Transverse colon (tissue), 4 donors: Measurements from ENCODE around the gene GPR148. TPM values are rescaled to one million over a fixed set of nuclear protein-coding genes. Genes with fewer than 3 reads are reported as not detected.

Experiments used
- DNase-seq: peaks from one replicate; pipeline ENCODE4 v3.0.0-alpha.2; 2019
- H3K27ac ChIP-seq, 4 donors: fragments of 200-600 bp; sonication (generic); 2 replicates each; pipeline ENCODE4 v1.5.1; 2016 to 2018; ENCODE audit warnings: inconsistent platforms in 4 of 4
- H3K27me3 ChIP-seq: fragments of 200-600 bp; sonication (generic); 2 replicates; pipeline ENCODE4 v1.5.1; 2017; ENCODE audit warnings: inconsistent platforms
- H3K36me3 ChIP-seq, 4 donors: fragments of 200-600 bp; sonication (generic); 2 replicates each; pipeline ENCODE4 v1.5.1; 2017 to 2019; ENCODE audit warnings: inconsistent platforms in 4 of 4
- H3K4me1 ChIP-seq, 4 donors: fragments of 200-600 bp; sonication (generic); 2 replicates each; pipeline ENCODE4 v1.5.1; 2017 to 2020; ENCODE audit warnings: inconsistent platforms in 4 of 4
- H3K4me3 ChIP-seq, 4 donors: fragments of 200-600 bp; sonication (generic); 1 replicate in 1 of 4; 2 replicates in 3 of 4; pipeline versions ENCODE4 v1.5.1 to v1.6.1; 2017 to 2019; ENCODE audit warnings: inconsistent platforms in 4 of 4
- H3K9me3 ChIP-seq, 2 donors: fragments of 200-600 bp; sonication (generic); 2 replicates each; pipeline ENCODE4 v1.5.1; 2017 to 2019; ENCODE audit warnings: inconsistent platforms in 2 of 2
- EP300 ChIP-seq: sonication (generic); formaldehyde crosslinking; IDR thresholded peaks from one replicate; pipeline ENCODE4 v1.6.1; 2017; ENCODE audit warnings: antibody characterized with exemption, low read depth
- POLR2A ChIP-seq: fragments of 450-650 bp; IDR thresholded peaks from one replicate; pipeline ENCODE4 v1.6.1; 2016; ENCODE audit warnings: antibody characterized with exemption, mild to moderate bottlenecking, moderate library complexity
- POLR2AphosphoS5 ChIP-seq, 3 donors: sonication (generic); formaldehyde crosslinking; IDR thresholded peaks; one replicate each; pipeline ENCODE4 v1.6.1; 2016; ENCODE audit warnings: antibody characterized with exemption in 3 of 3
- WGBS, 2 donors: methylation state at CpG; one replicate each; pipeline ENCODE4 v1.1.5; 2018; ENCODE audit warnings: low coverage in 1 of 2; 5-methylcytosine and 5-hydroxymethylcytosine counted together
- in situ Hi-C, 4 donors: fragments of 200-750 bp; cut with MboI; loops; one replicate each; pipeline versions ENCODE4 v1.15.0 to v1.15.1; 2017; ENCODE audit warnings: low sequenced_read_pairs in 3 of 4, low pct_ligation_motif_present in 1 of 4, low pct_unique_long_range_greater_than_20kb in 1 of 4
- intact Hi-C: fragments of 100-400 bp; cut with DNase I; formaldehyde crosslinking; loops from one replicate; pipeline ENCODE4 v1.15.1; 2023; ENCODE audit warnings: low total_unique reads
- total RNA-seq, 4 donors: library from RNA; depleted of rRNA; stranded (reverse); fragments of >200 nt; gene quantifications; one replicate each; pipeline ENCODE4 v1.1.0, GENCODE V29; 2016
- TF ChIP-seq, protein P1 (sequence below), 5 experiments: fragments of 200-600 bp in 3 of 5; fragments of 450-650 bp in 2 of 5; sonication (generic) in 3 of 5; IDR thresholded peaks; 1 replicate in 2 of 5; 2 replicates in 3 of 5; pipeline ENCODE4 v1.5.1; 2016 to 2017; ENCODE audit warnings: antibody characterized with exemption in 5 of 5, inconsistent platforms in 3 of 5, mild to moderate bottlenecking in 2 of 5, moderate library complexity in 1 of 5

GPR148 gene
- total RNA-seq, 4 donors from 2014 or later = not detected

DNA sequence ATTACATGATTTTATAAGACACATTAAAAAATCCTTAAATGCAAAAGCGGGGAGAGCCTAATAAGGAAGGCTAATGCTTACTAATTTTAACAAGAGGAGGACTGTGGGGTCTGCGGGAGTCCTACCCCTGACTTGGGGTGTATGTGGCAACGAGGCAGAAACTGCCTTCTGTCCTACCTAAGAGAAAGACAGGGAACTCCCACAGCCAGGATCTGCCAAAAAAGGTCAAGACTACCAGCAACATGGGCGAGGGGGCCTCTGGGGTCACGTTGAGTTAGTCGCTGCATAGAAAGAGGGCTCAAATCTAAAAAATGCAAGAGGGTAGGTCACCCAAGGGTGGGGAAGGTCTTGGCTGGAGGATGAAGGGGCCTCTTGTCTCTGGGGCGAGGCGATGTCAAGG lies 25.9 kb downstream of the GPR148 start:
- 40 to 45% methylated on average over 3 to 8 of the region's 8 CpGs for WGBS, 2 donors
- no peak for DNase-seq

DNA sequence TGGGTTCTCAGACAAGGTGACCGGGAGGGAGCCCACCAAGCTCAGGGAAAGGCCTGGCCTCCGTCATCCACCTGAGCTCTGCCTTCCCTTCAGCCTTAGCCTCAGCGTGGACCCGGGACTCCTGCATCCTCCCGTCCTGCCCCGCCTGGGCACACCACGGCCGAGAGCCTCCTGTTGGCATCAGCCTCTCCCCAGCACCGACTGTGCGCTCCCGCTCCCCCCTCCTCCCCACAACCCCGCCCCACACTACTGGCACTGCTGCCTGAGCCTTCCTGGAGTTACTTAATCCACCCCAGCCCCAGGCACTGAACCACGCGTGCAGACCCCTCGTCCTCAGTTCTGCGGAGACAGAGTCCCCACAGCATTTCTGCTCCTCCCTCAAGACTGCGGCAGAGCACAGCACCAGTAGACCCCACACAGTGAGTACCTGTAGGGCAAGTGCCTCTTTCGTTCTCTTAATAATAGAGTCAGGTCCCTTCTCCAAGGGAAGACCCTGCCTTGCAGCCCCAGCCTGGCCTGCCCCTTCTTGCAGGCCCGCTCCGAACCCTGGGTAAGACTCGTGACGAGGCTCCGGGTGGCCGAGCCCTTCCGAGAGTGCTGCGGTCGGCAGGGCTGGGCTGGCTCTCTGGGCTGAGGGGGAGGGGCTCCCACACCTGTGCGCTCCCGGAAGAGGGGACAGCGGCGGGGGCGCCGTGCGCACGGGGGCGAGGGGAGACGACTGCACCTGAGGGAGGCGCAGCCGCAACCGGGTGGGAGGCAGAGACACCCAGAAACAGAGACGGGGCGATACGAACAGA lies 26.6 kb downstream of the GPR148 start, which contains the start of gene AMER3:
AMER3 (plus strand) TSS at position 285 of the 797 bp plus-strand sequence. CDS start 6,533 bp downstream, outside the sequence.
- peaks cover 49% of the 10 kb centered on the region for H3K27me3 ChIP-seq
- peaks cover 0 to 4% (median 0%) of the 10 kb centered on the region in 4 donors for H3K4me1 ChIP-seq
- TF ChIP-seq, protein P1, sequence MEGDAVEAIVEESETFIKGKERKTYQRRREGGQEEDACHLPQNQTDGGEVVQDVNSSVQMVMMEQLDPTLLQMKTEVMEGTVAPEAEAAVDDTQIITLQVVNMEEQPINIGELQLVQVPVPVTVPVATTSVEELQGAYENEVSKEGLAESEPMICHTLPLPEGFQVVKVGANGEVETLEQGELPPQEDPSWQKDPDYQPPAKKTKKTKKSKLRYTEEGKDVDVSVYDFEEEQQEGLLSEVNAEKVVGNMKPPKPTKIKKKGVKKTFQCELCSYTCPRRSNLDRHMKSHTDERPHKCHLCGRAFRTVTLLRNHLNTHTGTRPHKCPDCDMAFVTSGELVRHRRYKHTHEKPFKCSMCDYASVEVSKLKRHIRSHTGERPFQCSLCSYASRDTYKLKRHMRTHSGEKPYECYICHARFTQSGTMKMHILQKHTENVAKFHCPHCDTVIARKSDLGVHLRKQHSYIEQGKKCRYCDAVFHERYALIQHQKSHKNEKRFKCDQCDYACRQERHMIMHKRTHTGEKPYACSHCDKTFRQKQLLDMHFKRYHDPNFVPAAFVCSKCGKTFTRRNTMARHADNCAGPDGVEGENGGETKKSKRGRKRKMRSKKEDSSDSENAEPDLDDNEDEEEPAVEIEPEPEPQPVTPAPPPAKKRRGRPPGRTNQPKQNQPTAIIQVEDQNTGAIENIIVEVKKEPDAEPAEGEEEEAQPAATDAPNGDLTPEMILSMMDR (IDR thresholded peaks at IDR 0.05) = no peak
- TF ChIP-seq POLR2A (no peak), POLR2AphosphoS5 (IDR thresholded peaks at IDR 0.05) (no peak), EP300 (no peak)
- H3K4me3 ChIP-seq = peak within 1 kb of the TSS in 3 of 4 donors; percentile 25 to 46 (median 31)
- no peaks in the 10 kb centered on the region for H3K9me3 ChIP-seq
- no peak within 1 kb of the TSS for H3K27ac ChIP-seq
- H3K36me3 ChIP-seq = no peaks in the 10 kb centered on the region
- in situ Hi-C loops = no loop called here
- intact Hi-C loops = no loop called here
- 5 to 6% methylated on average over 16 to 42 of the region's 43 CpGs for WGBS, 2 donors
- DNase-seq = no peak

More for the DNA sequence above, 25.9 kb downstream of the GPR148 start:
- Histone ChIP-seq H3K4me1 (peaks cover 0 to 4% (median 0%) of the 10 kb centered on the region in 4 donors), H3K9me3 (no peaks in the 10 kb centered on the region), H3K4me3 (no peak overlapping the region), H3K27ac (no peak overlapping the region), H3K36me3 (no peaks in the 10 kb centered on the region), H3K27me3 (peaks cover 49% of the 10 kb centered on the region)
- intact Hi-C loops = no loop called here
- TF ChIP-seq POLR2A = no peak
- TF ChIP-seq POLR2AphosphoS5 (IDR thresholded peaks at IDR 0.05) = no peak
- TF ChIP-seq EP300 = no peak
- TF ChIP-seq, protein P1 (IDR thresholded peaks at IDR 0.05) = no peak
- in situ Hi-C loops = no loop called here

DNA sequence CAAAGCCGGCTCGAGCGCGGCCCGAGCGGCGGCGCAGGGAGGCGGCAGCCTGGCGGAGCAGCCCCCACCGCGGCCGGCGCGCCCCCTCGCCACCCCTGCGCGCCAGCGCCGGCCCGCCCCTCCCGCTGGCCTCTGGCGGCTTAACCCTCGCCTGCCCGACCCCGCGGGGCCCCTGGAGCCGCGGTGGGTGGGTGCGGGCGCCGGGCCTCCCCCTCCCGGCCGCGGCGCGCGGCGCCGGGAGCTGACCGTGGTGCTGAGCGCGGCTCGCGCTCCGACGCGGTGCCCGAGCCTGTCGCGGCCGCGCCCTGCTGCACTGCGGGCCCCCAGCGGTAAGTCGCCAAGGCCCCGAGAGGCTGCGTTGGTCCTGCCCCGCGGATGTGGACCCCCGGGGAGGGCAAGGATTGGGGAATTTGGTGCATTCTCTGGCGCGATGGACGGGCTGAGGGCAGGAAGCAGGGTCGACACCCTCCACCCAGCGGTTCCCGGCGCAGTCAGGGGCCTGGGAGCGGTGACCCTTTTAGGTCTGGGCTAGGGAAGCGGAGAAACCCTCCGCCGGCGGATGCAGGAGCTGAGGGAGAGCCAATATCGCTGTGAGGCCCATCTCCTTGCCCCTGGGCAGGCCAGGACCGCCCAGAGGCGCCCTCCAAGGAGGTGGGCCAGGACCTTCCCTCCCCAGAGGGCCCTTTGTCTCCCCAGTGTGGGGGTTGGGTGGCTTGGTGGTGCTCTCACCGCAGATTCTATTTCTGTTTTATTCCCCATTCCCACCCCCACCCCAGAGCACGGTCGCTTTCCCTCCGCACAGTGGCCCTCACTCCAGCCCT lies 27.4 kb downstream of the GPR148 start:
- 19 to 40% methylated on average over 1 to 29 of the region's 80 CpGs for WGBS, 2 donors
- no peak for DNase-seq

More for the DNA sequence above, 27.4 kb downstream of the GPR148 start:
- no peaks in the 10 kb centered on the region for H3K36me3 ChIP-seq
- H3K9me3 ChIP-seq = no peaks in the 10 kb centered on the region
- intact Hi-C loops = no loop called here
- in situ Hi-C loops = no loop called here
- H3K4me1 ChIP-seq = peaks cover 0 to 4% (median 0%) of the 10 kb centered on the region in 4 donors
- TF ChIP-seq, protein P1 (IDR thresholded peaks at IDR 0.05) = no peak
- peak overlapping the region in 3 of 4 donors; percentile 25 to 46 (median 31) for H3K4me3 ChIP-seq
- H3K27me3 ChIP-seq = peaks cover 49% of the 10 kb centered on the region
- no peak overlapping the region for H3K27ac ChIP-seq
